GM13976 (cell line): ENCODE data around the gene SGCA.

Experiments
- DNase-seq: peaks from one replicate; pipeline ENCODE4 v3.0.0; 2012; ENCODE audit warnings: low spot score
- in situ Hi-C: fragments of 300-500 bp; cut with MboI; formaldehyde crosslinking; loops from one replicate; pipeline ENCODE4 v1.12.0; 2022; ENCODE audit warnings: low sequenced_read_pairs, mixed read lengths, inconsistent platforms; ENCODE audit not compliant: unreplicated experiment
- TF ChIP-seq, protein P1 (sequence below): IDR thresholded peaks from 2 replicates; pipeline ENCODE4 v1.5.1; 2012; ENCODE audit warnings: borderline replicate concordance, mild to moderate bottlenecking; ENCODE audit not compliant: insufficient read depth; ENCODE audit errors: extremely low read depth, missing control alignments, control extremely low read depth

The SGCA gene

DNA sequence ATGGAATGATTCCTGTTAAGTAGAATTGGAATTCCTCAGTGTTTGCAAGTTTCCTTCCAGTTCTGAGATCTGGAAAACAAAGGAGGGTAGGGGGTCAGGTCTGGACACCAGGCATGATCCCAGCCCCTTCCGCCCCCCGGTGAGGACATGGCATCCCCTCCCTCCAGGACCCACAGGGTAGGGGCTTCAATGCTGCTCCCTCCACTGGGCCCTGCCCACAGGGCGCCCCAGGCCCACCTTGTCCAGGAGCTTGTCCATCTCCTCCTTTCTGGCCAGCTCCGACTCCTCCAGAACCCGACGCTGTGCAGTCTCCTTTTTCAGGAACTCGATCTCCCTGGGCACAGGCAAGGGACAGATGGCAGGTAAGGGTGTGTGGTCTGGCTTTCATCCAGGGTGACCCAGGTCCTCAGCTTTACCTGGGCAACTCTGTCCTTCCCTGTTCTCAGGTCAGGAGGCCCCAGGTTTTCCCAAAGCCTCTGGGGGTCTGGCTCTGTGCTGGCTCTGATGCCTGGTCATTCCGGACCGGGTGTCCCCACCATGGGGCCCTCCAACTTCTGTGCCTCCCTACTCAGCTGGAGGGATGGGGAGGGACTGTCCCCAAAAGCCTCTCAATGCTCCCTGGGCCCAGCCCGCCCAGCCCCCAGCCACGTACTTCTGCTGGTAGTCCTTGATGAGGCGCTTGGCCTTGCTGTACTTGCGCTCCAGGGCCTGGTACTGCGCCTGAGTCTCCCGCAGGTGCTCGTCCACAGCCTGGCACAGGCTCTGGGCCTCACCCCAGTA is 30.3 kb upstream of the SGCA start:
- TF ChIP-seq, protein P1, sequence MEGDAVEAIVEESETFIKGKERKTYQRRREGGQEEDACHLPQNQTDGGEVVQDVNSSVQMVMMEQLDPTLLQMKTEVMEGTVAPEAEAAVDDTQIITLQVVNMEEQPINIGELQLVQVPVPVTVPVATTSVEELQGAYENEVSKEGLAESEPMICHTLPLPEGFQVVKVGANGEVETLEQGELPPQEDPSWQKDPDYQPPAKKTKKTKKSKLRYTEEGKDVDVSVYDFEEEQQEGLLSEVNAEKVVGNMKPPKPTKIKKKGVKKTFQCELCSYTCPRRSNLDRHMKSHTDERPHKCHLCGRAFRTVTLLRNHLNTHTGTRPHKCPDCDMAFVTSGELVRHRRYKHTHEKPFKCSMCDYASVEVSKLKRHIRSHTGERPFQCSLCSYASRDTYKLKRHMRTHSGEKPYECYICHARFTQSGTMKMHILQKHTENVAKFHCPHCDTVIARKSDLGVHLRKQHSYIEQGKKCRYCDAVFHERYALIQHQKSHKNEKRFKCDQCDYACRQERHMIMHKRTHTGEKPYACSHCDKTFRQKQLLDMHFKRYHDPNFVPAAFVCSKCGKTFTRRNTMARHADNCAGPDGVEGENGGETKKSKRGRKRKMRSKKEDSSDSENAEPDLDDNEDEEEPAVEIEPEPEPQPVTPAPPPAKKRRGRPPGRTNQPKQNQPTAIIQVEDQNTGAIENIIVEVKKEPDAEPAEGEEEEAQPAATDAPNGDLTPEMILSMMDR = no peak
- in situ Hi-C loops = no loop called here
- no peak for DNase-seq

GRCh38 chr17:50136096-50136687 is 29.6 kb upstream of the SGCA start:
- DNase-seq = no peak
- TF ChIP-seq, protein P1 = no peak
- in situ Hi-C loops = no loop called here

GRCh38 chr17:50137042-50137441 is 28.8 kb upstream of the SGCA start:
- TF ChIP-seq, protein P1 = no peak
- in situ Hi-C loops = no loop called here
- DNase-seq = no peak

- DNase-seq = no peak
These were observed 26.5 kb upstream of the SGCA start for GRCh38 chr17:50139185-50139783.

DNA sequence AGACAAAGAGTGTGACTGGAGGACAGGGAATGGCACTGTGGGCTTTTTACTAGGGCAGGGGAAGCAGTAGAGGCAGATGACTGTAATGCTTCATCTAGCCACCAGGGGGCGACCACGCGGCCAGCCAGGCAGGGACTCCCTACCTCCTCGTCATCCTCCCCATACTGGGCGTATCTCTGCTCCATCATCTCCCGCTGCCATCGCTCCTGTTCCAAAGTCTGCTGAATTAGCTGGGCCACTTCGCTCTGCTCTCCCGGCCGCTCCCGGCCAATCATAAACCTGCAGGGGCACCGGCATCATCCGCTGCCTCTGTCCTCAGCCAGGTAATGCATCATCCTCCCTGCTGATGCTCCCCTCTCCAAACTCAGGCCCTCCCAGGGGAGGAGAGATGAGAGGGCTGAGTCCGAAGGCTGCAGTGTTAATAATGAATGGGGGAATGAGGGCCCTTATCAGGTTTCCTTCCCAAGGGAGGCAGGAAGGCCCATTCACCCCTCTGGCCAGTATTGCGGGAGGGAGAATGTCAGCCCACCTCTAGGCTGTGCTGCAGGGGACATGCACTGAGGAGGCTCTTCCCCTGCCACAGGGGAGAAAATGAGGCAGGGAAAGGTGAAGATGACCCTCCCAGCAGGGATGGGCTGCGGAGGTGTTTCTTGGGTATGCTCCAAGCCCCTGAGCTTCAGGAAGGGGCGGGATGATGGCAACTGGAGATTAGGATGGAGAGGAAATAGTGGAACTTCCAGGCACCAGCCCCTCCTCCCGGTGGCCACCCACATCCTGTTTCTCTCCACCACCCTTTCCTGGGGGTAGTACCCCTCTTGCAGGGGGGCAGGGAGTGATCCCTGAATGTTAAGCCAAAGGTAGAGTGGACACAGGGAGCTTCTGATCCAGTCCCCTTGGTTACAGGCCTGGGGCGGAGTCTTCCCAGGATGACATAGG is 25.6 kb upstream of the SGCA start:
- TF ChIP-seq, protein P1 = peak; percentile 94
- in situ Hi-C loops = no loop called here
- DNase-seq = peak; percentile 90

More at GRCh38 chr17:50139185-50139783, 26.5 kb upstream of the SGCA start:
- in situ Hi-C loops = no loop called here
- TF ChIP-seq, protein P1 = peak; percentile 0

DNA sequence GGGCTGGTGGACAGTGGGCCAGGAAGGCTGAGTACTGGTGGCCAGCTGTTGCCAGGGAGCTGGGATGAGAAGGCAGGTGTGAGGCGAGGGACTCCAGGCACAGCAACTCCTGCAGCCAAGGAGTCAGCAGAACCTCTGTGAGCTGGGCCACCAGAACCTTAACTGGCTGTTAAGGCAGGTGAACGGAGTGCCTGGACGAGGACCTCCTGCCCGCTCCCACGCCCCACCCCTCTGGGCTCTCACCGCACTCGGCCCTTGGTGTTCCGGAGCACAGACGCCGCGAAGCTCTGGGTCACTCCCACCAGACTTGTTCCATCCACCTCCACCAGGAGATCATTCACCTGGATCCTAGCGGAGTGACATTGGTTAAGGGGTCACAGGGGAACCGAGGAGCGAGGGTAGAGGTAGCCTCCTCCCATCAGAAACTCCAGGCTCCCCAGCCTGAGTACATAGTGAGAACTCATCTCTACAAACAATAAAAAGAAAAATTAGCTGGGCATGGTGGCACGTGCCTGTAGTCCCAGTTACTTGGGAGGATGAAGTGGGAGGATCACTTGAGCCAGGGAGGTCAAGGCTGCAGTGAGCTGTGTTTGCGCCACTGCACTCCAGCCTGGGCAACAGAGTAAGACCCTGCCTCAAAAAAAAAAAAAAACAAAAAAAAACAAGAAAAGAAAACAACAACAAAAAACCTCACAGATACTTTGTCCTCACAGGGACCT is 24.6 kb upstream of the SGCA start:
- TF ChIP-seq, protein P1 = no peak
- DNase-seq = no peak
- in situ Hi-C loops = no loop called here
